ENCODE results near the gene QKI. TPM values are rescaled to one million over a fixed set of nuclear protein-coding genes. Genes with fewer than 3 reads are reported as not detected.
"Not testable (repeated sequence)": the region's sequence is repeated elsewhere in the genome, so short reads cannot be mapped to it uniquely, and the experiment has no call there.

The QKI gene
- total RNA-seq, 1 experiment from 2014 or later, result not detected

GRCh38 chr6:163579111-163579879, 164.8 kb downstream of the QKI start:
- no peak for DNase-seq (ENCODE audit: low spot score)

GRCh38 chr6:163579880-163580295, 165.4 kb downstream of the QKI start:
- DNase-seq (ENCODE audit: low spot score), result no peak

GRCh38 chr6:163580311-163581030, 166.0 kb downstream of the QKI start:
- no peak for DNase-seq (ENCODE audit: low spot score)

GRCh38 chr6:163583558-163583957, 169.0 kb downstream of the QKI start:
- DNase-seq (ENCODE audit: low spot score), result no peak

GRCh38 chr6:163585932-163586437, 171.5 kb downstream of the QKI start:
- no peak for DNase-seq (ENCODE audit: low spot score)

- no peak for DNase-seq (ENCODE audit: low spot score)
Observed at GRCh38 chr6:163586888-163587287, 172.4 kb downstream of the QKI start.

GRCh38 chr6:163588220-163588919, 173.9 kb downstream of the QKI start:
- no peak for DNase-seq (ENCODE audit: low spot score)

GRCh38 chr6:163589387-163589786, 174.9 kb downstream of the QKI start:
- DNase-seq (ENCODE audit: low spot score), result no peak

- DNase-seq (ENCODE audit: low spot score), result not testable (repeated sequence)
Observed at GRCh38 chr6:163590132-163590531, 175.6 kb downstream of the QKI start.

- DNase-seq (ENCODE audit: low spot score), result no peak
Observed at GRCh38 chr6:163592872-163593271, 178.4 kb downstream of the QKI start.

GRCh38 chr6:163596174-163596573, 181.7 kb downstream of the QKI start:
- DNase-seq (ENCODE audit: low spot score), result no peak

- no peak for DNase-seq (ENCODE audit: low spot score)
Observed at GRCh38 chr6:163599136-163599535, 184.6 kb downstream of the QKI start.

GRCh38 chr6:163599684-163600083, 185.2 kb downstream of the QKI start:
- DNase-seq (ENCODE audit: low spot score), result no peak

GRCh38 chr6:163600331-163600730, 185.8 kb downstream of the QKI start:
- no peak for DNase-seq (ENCODE audit: low spot score)

GRCh38 chr6:163600781-163601180, 186.3 kb downstream of the QKI start:
- no peak for DNase-seq (ENCODE audit: low spot score)

GRCh38 chr6:163602851-163603250, 188.3 kb downstream of the QKI start:
- no peak for DNase-seq (ENCODE audit: low spot score)

- no peak for DNase-seq (ENCODE audit: low spot score)
Observed at GRCh38 chr6:163603395-163603794, 188.9 kb downstream of the QKI start.

- no peak for DNase-seq (ENCODE audit: low spot score)
Observed at GRCh38 chr6:163605385-163606097, 191.0 kb downstream of the QKI start.

- no peak for DNase-seq (ENCODE audit: low spot score)
Observed at GRCh38 chr6:163607792-163608191, 193.3 kb downstream of the QKI start.

- DNase-seq (ENCODE audit: low spot score), result no peak
Observed at GRCh38 chr6:163608204-163608644, 193.7 kb downstream of the QKI start.

GRCh38 chr6:163612200-163612599, 197.7 kb downstream of the QKI start:
- DNase-seq (ENCODE audit: low spot score), result no peak

Measured in HT-29 (cell line).